Fibroblast of mammary gland (primary cell): ENCODE results near the gene MIB1.

Experiments used
- DNase-seq: peaks from one replicate; pipeline ENCODE4 v3.0.0-alpha.2; 2010; ENCODE audit warnings: low read depth
- H3K4me3 ChIP-seq: 2 replicates; pipeline ENCODE4 v1.5.1; 2011; ENCODE audit warnings: low read depth, mild to moderate bottlenecking, low read length, moderate library complexity; ENCODE audit not compliant: control insufficient read depth
- TF ChIP-seq, protein P1 (sequence below): conservative IDR thresholded peaks from 2 replicates; pipeline ENCODE4 v1.5.1; 2011; ENCODE audit warnings: low read depth, low read length, inconsistent platforms; ENCODE audit not compliant: control insufficient read depth, insufficient read depth

MIB1 gene

DNA sequence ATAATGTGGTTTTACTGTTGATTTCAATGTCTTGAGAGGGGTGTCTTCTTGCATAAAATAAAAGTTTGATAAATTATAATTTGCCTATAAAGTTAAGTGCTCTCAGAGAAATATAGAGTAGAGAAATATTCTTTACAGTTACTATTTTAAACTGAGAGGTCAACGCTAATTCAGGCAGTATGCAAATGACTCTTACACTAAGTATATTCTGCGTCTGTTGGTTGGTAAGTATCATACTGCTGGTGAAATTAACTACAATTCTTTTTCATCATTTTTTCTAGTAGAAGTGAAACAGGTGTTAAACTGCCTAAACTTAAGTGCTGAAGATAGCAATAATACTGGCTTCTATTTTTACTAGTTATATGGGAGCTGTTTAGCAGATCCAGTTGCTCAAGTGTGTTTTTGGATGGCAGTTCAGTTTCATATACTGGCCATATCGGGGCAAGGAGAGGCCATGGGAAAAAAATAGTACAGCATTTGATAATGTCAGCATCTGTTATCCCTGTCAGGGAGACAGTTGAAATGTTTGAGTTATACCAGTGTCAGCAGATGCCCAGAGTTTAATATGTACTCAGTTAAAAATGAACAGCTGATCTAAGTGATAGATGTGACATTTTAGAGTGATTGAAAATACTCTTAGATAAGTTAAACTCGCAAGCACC is 86.2 kb downstream of the MIB1 start:
- no peak overlapping the region for H3K4me3 ChIP-seq
- DNase-seq: no peak
- TF ChIP-seq, protein P1, sequence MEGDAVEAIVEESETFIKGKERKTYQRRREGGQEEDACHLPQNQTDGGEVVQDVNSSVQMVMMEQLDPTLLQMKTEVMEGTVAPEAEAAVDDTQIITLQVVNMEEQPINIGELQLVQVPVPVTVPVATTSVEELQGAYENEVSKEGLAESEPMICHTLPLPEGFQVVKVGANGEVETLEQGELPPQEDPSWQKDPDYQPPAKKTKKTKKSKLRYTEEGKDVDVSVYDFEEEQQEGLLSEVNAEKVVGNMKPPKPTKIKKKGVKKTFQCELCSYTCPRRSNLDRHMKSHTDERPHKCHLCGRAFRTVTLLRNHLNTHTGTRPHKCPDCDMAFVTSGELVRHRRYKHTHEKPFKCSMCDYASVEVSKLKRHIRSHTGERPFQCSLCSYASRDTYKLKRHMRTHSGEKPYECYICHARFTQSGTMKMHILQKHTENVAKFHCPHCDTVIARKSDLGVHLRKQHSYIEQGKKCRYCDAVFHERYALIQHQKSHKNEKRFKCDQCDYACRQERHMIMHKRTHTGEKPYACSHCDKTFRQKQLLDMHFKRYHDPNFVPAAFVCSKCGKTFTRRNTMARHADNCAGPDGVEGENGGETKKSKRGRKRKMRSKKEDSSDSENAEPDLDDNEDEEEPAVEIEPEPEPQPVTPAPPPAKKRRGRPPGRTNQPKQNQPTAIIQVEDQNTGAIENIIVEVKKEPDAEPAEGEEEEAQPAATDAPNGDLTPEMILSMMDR: no peak

DNA sequence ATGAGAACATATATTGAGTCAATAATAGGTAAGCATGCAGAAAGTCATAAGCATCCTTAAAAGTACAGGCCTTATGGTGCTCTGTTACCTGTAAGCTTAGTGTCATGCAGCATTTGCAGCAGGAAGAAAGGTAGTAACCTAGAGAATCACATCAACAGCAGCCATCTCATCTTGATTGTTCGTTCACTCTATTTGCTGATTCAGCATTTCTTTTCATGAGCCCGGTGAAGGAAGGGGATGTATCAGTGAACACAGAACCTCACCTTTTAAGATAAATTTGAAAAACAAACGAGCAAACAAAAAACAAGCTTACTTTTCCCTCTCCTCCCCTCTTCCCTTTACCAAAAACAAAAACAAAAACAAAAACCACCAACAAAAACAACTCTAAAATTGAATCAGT is 89.9 kb downstream of the MIB1 start:
- no peak overlapping the region for H3K4me3 ChIP-seq
- TF ChIP-seq, protein P1: no peak
- no peak for DNase-seq

DNA sequence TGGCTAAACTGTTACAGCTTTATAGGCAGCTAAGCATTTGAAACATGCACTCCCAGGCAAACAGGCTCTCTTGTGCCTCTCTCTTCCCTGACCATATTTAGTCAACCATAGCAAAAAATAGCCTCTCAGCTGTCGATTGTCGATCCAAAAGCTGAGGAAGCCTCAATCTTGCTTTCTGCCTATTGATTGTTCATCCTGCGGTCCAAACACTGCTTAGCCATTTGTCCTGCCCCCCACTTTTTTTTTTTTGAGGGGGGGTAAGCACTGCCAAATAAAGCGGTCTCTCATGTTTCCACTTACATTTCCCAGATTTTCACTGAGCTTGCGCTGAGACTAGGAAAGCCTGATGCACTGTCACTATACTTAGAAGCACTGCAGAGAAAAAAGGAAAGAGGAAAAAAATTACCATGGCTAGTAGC is 90.8 kb downstream of the MIB1 start:
- no peak for DNase-seq
- H3K4me3 ChIP-seq: no peak overlapping the region
- TF ChIP-seq, protein P1: no peak

DNA sequence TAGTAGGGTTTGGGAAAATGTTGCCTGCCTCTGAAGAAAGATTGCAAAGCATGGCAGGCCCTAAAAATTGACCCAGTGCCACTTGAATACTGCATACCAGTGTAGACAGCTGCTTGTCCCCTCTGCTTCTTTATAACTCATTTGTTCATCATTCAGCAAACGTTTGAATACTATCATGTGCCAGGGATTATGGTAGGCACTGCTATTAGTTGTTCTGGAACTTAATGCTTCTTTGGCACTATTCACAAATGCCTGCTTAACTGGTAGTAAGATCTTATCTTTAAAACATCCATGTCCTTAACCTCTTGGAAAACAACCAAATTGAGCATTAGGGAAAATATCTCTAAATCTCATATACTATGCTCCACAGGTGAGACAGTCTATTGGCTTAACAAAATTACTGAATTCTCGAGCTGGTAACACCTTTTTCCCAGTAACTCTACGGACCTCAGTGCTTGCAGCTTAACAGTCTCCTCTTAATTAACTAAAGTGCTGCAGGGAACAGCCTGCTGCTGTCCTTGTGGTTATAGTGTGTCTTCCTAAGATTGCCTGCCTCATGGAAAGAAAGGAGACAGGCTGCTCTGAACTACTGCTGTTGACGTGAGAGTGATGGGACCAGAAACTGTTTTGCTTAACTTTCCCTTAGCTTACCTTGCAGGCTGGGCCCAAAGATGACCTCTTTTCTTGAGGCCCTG is 93.2 kb downstream of the MIB1 start:
- TF ChIP-seq, protein P1: no peak
- no peak for DNase-seq
- H3K4me3 ChIP-seq: no peak overlapping the region

DNA sequence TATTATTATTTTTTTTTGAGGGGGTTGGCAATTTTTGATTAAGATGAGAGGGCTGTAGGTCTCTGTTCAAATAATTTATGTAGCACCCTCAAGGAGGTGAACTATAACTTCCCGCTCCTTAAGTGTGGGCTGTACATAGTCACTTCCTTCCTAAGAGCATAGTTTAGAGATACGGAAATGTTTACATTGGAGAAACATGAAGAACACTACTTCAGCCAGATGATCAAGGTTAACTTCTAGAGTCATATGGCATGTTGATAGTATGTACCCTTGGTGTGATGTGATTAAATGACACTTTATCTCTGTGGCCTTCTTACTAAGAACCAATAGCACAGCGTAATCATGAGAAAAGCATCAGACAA is 93.7 kb downstream of the MIB1 start:
- TF ChIP-seq, protein P1: no peak
- no peak for DNase-seq
- H3K4me3 ChIP-seq: no peak overlapping the region

DNA sequence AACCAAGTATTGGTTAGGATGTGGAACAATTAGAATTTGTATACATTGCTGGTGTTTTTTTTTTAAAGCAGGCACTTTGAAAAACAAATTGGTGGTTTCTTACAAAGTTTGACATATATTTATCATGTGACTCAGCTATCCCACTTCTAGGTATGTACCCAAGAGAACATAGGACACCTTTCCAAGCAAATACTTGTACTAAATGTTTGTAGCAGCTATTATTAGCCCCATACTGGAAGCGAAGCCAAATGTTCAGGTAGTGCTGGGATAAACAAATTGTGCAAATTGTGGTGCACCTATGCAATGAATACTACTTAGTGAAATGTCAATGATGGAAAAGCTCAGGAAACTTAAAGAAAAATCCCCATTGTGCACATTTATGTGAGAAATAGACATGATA is 101.0 kb downstream of the MIB1 start:
- TF ChIP-seq, protein P1: no peak
- no peak overlapping the region for H3K4me3 ChIP-seq
- no peak for DNase-seq
